Right cardiac atrium (tissue), 5 donors: Measurements from ENCODE around the gene EIF5B. TPM values are rescaled to one million over a fixed set of nuclear protein-coding genes. Genes with fewer than 3 reads are reported as not detected.

Source experiments
- ATAC-seq, 2 donors: fragments of 200-7000 bp; cut with Tn5 transposase; one replicate each; pipeline versions ENCODE4 v1.8.0 to v1.9.1; 2020; ENCODE audit warnings: moderate library complexity in 2 of 2, mild to moderate bottlenecking in 1 of 2
- DNase-seq, 3 donors: peaks; one replicate each; pipeline ENCODE4 v3.0.0-alpha.2; 2020
- H3K27ac ChIP-seq: one replicate; pipeline ENCODE4 v1.5.1; 2013; ENCODE audit warnings: mild to moderate bottlenecking, low read length, control low read depth, moderate library complexity
- H3K27me3 ChIP-seq: one replicate; pipeline ENCODE4 v1.6.1; 2013; ENCODE audit not compliant: control insufficient read depth, insufficient read depth
- H3K4me1 ChIP-seq: one replicate; pipeline ENCODE4 v1.6.1; 2013; ENCODE audit warnings: low read length; ENCODE audit not compliant: control insufficient read depth, insufficient read depth
- H3K4me3 ChIP-seq: one replicate; pipeline ENCODE4 v1.5.1; 2013; ENCODE audit warnings: low read length, control low read depth
- H3K9me3 ChIP-seq: one replicate; pipeline ENCODE4 v1.6.1; 2013; ENCODE audit warnings: low read length; ENCODE audit not compliant: control insufficient read depth
- WGBS: extraction: QIAGEN DNeasy Blood & Tissue Kit; methylation state at CpG from one replicate; pipeline ENCODE4 v1.1.7; 2013; 5-methylcytosine and 5-hydroxymethylcytosine counted together
- intact Hi-C, 4 donors: fragments of 100-400 bp; cut with DNase I; formaldehyde crosslinking; loops; one replicate each; pipeline versions ENCODE4 v1.11.0 to v1.14.0; 2022 to 2023
- polyA plus RNA-seq: library from polyadenylated mRNA; stranded (reverse); fragments of 200-250 nt; gene quantifications from one replicate; pipeline ENCODE4 v1.2.3, GENCODE V29; 2013
- total RNA-seq, 4 donors: library from RNA; stranded (reverse); fragmentation: NEBNext Ultra II Directional; extraction: Animal tissue kit (Norgen Biotek cat#: 25700); gene quantifications; one replicate each; pipeline ENCODE4 v1.2.1, GENCODE V29; 2021
- donor health status: healthy with polysubstance abuse.
- donor health status: DM: no; HTN: yes; CAD: no.
- donor health status: DM: no; HTN: no; CAD: no.
- donor health status: DM: no; HTN: yes; CAD: no; lungs with severe emphysema.
- donor health status: DM: yes; HTN: yes; CAD: no.

Gene EIF5B
- total and polyA plus RNA-seq, 5 donors = 67.1 to 79.9 (median 71.6) TPM

- ATAC-seq (no peak), DNase-seq (no peak)
- Histone ChIP-seq H3K27me3 (no peaks in the 10 kb centered on the region), H3K4me1 (peaks cover 2% of the 10 kb centered on the region), H3K9me3 (no peaks in the 10 kb centered on the region), H3K4me3 (no peak overlapping the region), H3K27ac (no peak overlapping the region)
- 81% methylated on average over 3 of the region's 3 CpGs for WGBS
- intact Hi-C loops = loop anchor here in 1 of 4 donors (10.0 kb wide), 1 partner anchor 51 kb away; no protein-coding TSS in a partner anchor
Observed at GRCh38 chr2:99395589-99396130, 58.5 kb downstream of the EIF5B start.

GRCh38 chr2:99397266-99397920, 60.2 kb downstream of the EIF5B start:
- ATAC-seq (no peak), DNase-seq (no peak)
- H3K4me1 ChIP-seq = peaks cover 2% of the 10 kb centered on the region
- H3K27me3 ChIP-seq = no peaks in the 10 kb centered on the region
- 88% methylated on average over 3 of the region's 3 CpGs for WGBS
- intact Hi-C loops = loop anchor here in 1 of 4 donors (10.0 kb wide), 1 partner anchor 53 kb away; no protein-coding TSS in a partner anchor
- H3K4me3 ChIP-seq = no peak overlapping the region
- H3K9me3 ChIP-seq = no peaks in the 10 kb centered on the region
- peak overlapping the region; percentile 39 for H3K27ac ChIP-seq

GRCh38 chr2:99398303-99398702, 61.1 kb downstream of the EIF5B start:
- WGBS = 75% methylated on average over 5 of the region's 5 CpGs
- ATAC-seq (peak; percentile 45 to 47), DNase-seq (no peak)
- H3K4me1 ChIP-seq = peaks cover 2% of the 10 kb centered on the region
- peak overlapping the region; percentile 85 for H3K27ac ChIP-seq
- H3K27me3 ChIP-seq = no peaks in the 10 kb centered on the region
- no peaks in the 10 kb centered on the region for H3K9me3 ChIP-seq
- no peak overlapping the region for H3K4me3 ChIP-seq
- intact Hi-C loops = loop anchor here in 1 of 4 donors (10.0 kb wide), 1 partner anchor 54 kb away; no protein-coding TSS in a partner anchor

GRCh38 chr2:99399063-99399462, 61.9 kb downstream of the EIF5B start:
- H3K27ac ChIP-seq = peak overlapping the region; percentile 89

GRCh38 chr2:99399795-99400194, 62.6 kb downstream of the EIF5B start:
- no peak for ATAC-seq
- intact Hi-C loops = loop anchor here in 1 of 4 donors (10.0 kb wide), 1 partner anchor 55 kb away; no protein-coding TSS in a partner anchor
- no peak overlapping the region for H3K27ac ChIP-seq
- H3K4me3 ChIP-seq = no peak overlapping the region
- no peak for DNase-seq
- no peaks in the 10 kb centered on the region for H3K27me3 ChIP-seq
- peaks cover 2% of the 10 kb centered on the region for H3K4me1 ChIP-seq
- WGBS = 84% methylated on average over 2 of the region's 2 CpGs
- H3K9me3 ChIP-seq = no peaks in the 10 kb centered on the region

More at GRCh38 chr2:99399063-99399462, 61.9 kb downstream of the EIF5B start:
- intact Hi-C loops = loop anchor here in 1 of 4 donors (10.0 kb wide), 1 partner anchor 54 kb away; no protein-coding TSS in a partner anchor
- WGBS = 80% methylated on average over 5 of the region's 5 CpGs
- peaks cover 2% of the 10 kb centered on the region for H3K4me1 ChIP-seq
- H3K4me3 ChIP-seq = no peak overlapping the region
- no peak for ATAC-seq
- H3K27me3 ChIP-seq = no peaks in the 10 kb centered on the region
- no peaks in the 10 kb centered on the region for H3K9me3 ChIP-seq
- no peak for DNase-seq

- no peak overlapping the region for H3K4me3 ChIP-seq
- WGBS = 85% methylated on average over 4 of the region's 4 CpGs
- DNase-seq = no peak
- intact Hi-C loops = no loop called here
- H3K27me3 ChIP-seq = no peaks in the 10 kb centered on the region
- no peaks in the 10 kb centered on the region for H3K9me3 ChIP-seq
- no peak for ATAC-seq
- H3K27ac ChIP-seq = no peak overlapping the region
- peaks cover 7% of the 10 kb centered on the region for H3K4me1 ChIP-seq
Observed at GRCh38 chr2:99401841-99402240, 64.7 kb downstream of the EIF5B start.

GRCh38 chr2:99403084-99403483, 65.9 kb downstream of the EIF5B start:
- Histone ChIP-seq H3K4me3 (no peak overlapping the region), H3K9me3 (no peaks in the 10 kb centered on the region), H3K27ac (no peak overlapping the region), H3K4me1 (peaks cover 5% of the 10 kb centered on the region), H3K27me3 (no peaks in the 10 kb centered on the region)
- ATAC-seq (no peak), DNase-seq (no peak)
- intact Hi-C loops = no loop called here

GRCh38 chr2:99403524-99403923, 66.3 kb downstream of the EIF5B start:
- H3K4me1 ChIP-seq = peaks cover 5% of the 10 kb centered on the region
- H3K4me3 ChIP-seq = no peak overlapping the region
- intact Hi-C loops = no loop called here
- no peaks in the 10 kb centered on the region for H3K27me3 ChIP-seq
- WGBS = 52% methylated on average over 4 of the region's 4 CpGs
- no peak overlapping the region for H3K27ac ChIP-seq
- no peaks in the 10 kb centered on the region for H3K9me3 ChIP-seq
- peak in 1 of 2 donors; percentile 32 for ATAC-seq
- DNase-seq = no peak

GRCh38 chr2:99404039-99404796, 67.0 kb downstream of the EIF5B start:
- no peak for ATAC-seq
- H3K9me3 ChIP-seq = no peaks in the 10 kb centered on the region
- no peaks in the 10 kb centered on the region for H3K27me3 ChIP-seq
- peaks cover 5% of the 10 kb centered on the region for H3K4me1 ChIP-seq
- DNase-seq = no peak
- H3K4me3 ChIP-seq = no peak overlapping the region
- WGBS = 81% methylated on average over 8 of the region's 8 CpGs
- intact Hi-C loops = no loop called here
- H3K27ac ChIP-seq = peak overlapping the region; percentile 65

- H3K27me3 ChIP-seq = no peaks in the 10 kb centered on the region
- H3K27ac ChIP-seq = peak overlapping the region; percentile 65
- H3K9me3 ChIP-seq = no peaks in the 10 kb centered on the region
- 66% methylated on average over 5 of the region's 5 CpGs for WGBS
- ATAC-seq = peak; percentile 70 to 83
- intact Hi-C loops = no loop called here
- DNase-seq = no peak
- H3K4me3 ChIP-seq = no peak overlapping the region
- H3K4me1 ChIP-seq = peaks cover 5% of the 10 kb centered on the region
Observed at GRCh38 chr2:99404797-99405669, 67.8 kb downstream of the EIF5B start.
